Measurements from ENCODE around the gene TMEM18. TPM values are rescaled to one million over a fixed set of nuclear protein-coding genes. Genes with fewer than 3 reads are reported as not detected.

TMEM18 gene
- total and polyA plus RNA-seq, 2 donors: 25.0 to 25.6 TPM

- H3K27me3 ChIP-seq (ENCODE audit: control insufficient read depth in 2 of 2, insufficient read depth in 1 of 2, low read length in 1 of 2): no peaks in the 10 kb centered on the region
- no peak overlapping the region for H3K4me3 ChIP-seq (ENCODE audit: low read length in 2 of 2)
- peaks cover 2% of the 10 kb centered on the region in 2 donors for H3K9me3 ChIP-seq (ENCODE audit: control insufficient read depth in 2 of 2, insufficient read depth in 1 of 2, low read length in 1 of 2)
- peak in 1 of 9 donors; percentile 8 for DNase-seq (ENCODE audit: low read depth in 6 of 9, low spot score in 9 of 9)
- H3K4me1 ChIP-seq (ENCODE audit: control insufficient read depth in 2 of 2, insufficient read depth in 2 of 2, low read length in 2 of 2): peaks cover 0 to 2% of the 10 kb centered on the region in 2 donors
- no peak overlapping the region for H3K27ac ChIP-seq (ENCODE audit: low read depth in 1 of 2, low read length in 1 of 2)
- H3K36me3 ChIP-seq (ENCODE audit: control insufficient read depth in 2 of 2, insufficient read depth in 2 of 2, low read length in 1 of 2): no peaks in the 10 kb centered on the region
These were observed 21.6 kb downstream of the TMEM18 start for GRCh38 chr2:655626-656025.

DNA sequence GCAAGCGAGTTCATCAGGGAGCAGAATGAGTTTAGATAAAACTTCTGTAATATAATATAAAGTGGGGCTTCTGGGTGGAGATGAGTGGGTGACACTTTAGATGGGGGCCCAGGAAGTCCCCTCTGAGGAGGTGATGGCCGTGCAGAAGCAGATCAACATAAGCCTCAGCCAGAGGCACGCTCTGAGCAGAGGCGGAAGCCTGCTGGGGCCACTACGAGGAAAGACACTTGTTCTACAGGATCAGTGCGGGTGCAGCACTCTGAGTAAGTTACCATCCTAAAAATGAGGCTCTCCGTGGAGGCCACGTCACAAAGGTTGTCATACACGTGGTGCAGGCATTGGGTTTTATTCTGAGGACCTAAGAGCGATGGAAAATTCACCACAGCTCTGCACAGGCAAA lies 22.3 kb downstream of the TMEM18 start:
- Histone ChIP-seq H3K4me3 (ENCODE audit: low read length in 2 of 2) (no peak overlapping the region), H3K27ac (ENCODE audit: low read depth in 1 of 2, low read length in 1 of 2) (no peak overlapping the region), H3K9me3 (ENCODE audit: control insufficient read depth in 2 of 2, insufficient read depth in 1 of 2, low read length in 1 of 2) (peaks cover 2% of the 10 kb centered on the region in 2 donors), H3K27me3 (ENCODE audit: control insufficient read depth in 2 of 2, insufficient read depth in 1 of 2, low read length in 1 of 2) (no peaks in the 10 kb centered on the region), H3K36me3 (ENCODE audit: control insufficient read depth in 2 of 2, insufficient read depth in 2 of 2, low read length in 1 of 2) (no peaks in the 10 kb centered on the region), H3K4me1 (ENCODE audit: control insufficient read depth in 2 of 2, insufficient read depth in 2 of 2, low read length in 2 of 2) (peaks cover 0 to 2% of the 10 kb centered on the region in 2 donors)
- 91% methylated on average over 10 of the region's 10 CpGs for WGBS
- no peak for DNase-seq (ENCODE audit: low read depth in 6 of 9, low spot score in 9 of 9)

DNA sequence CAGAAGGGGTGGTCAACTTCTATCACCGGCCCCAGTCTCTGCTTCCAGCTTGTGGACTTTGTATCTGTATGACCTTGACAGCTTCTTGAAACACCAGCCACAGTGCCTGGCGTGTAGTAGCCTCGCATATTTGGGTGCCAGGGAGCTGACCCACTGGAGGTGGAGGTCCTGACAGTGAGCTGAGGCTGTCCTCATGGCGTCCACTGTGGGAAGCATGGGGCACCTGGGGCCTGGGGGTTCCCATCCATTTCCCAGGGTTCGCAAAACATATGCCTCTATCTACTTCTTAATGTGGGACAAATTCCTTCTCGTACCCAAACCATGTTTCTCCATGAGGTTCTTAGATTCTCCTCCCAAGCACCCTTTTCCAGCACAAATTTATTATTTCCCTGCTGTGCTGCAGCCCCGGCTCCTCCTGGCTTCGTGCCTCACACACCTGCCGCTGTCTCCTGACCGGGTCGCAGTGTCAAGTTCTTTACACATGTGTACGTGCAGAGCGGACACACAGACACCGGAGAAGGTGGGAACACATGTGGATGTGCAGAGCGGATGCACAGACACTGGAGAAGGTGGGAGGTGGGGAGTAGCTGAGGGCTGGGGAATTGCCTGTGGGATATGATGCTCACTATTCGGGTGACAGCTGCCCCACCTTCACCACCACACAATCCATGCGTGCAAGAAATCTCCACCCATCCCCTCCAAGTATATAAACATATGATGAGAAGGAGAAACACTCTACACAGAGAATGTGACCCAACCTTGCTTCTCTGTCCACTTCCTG lies 23.4 kb downstream of the TMEM18 start:
- WGBS: 95% methylated on average over 17 of the region's 17 CpGs
- Histone ChIP-seq H3K4me1 (ENCODE audit: control insufficient read depth in 2 of 2, insufficient read depth in 2 of 2, low read length in 2 of 2) (peaks cover 0 to 2% of the 10 kb centered on the region in 2 donors), H3K36me3 (ENCODE audit: control insufficient read depth in 2 of 2, insufficient read depth in 2 of 2, low read length in 1 of 2) (no peaks in the 10 kb centered on the region), H3K27me3 (ENCODE audit: control insufficient read depth in 2 of 2, insufficient read depth in 1 of 2, low read length in 1 of 2) (no peaks in the 10 kb centered on the region), H3K27ac (ENCODE audit: low read depth in 1 of 2, low read length in 1 of 2) (no peak overlapping the region), H3K9me3 (ENCODE audit: control insufficient read depth in 2 of 2, insufficient read depth in 1 of 2, low read length in 1 of 2) (peaks cover 2% of the 10 kb centered on the region in 2 donors), H3K4me3 (ENCODE audit: low read length in 2 of 2) (no peak overlapping the region)
- no peak for DNase-seq (ENCODE audit: low read depth in 6 of 9, low spot score in 9 of 9)

- no peak overlapping the region for H3K27ac ChIP-seq (ENCODE audit: low read depth in 1 of 2, low read length in 1 of 2)
- no peak overlapping the region for H3K4me3 ChIP-seq (ENCODE audit: low read length in 2 of 2)
- H3K27me3 ChIP-seq (ENCODE audit: control insufficient read depth in 2 of 2, insufficient read depth in 1 of 2, low read length in 1 of 2): no peaks in the 10 kb centered on the region
- H3K4me1 ChIP-seq (ENCODE audit: control insufficient read depth in 2 of 2, insufficient read depth in 2 of 2, low read length in 2 of 2): peaks cover 0 to 2% of the 10 kb centered on the region in 2 donors
- 85% methylated on average over 6 of the region's 6 CpGs for WGBS
- H3K9me3 ChIP-seq (ENCODE audit: control insufficient read depth in 2 of 2, insufficient read depth in 1 of 2, low read length in 1 of 2): peaks cover 2% of the 10 kb centered on the region in 2 donors
- no peak for DNase-seq (ENCODE audit: low read depth in 6 of 9, low spot score in 9 of 9)
- no peaks in the 10 kb centered on the region for H3K36me3 ChIP-seq (ENCODE audit: control insufficient read depth in 2 of 2, insufficient read depth in 2 of 2, low read length in 1 of 2)
These were observed 24.2 kb downstream of the TMEM18 start for GRCh38 chr2:652881-653480.

GRCh38 chr2:651951-652373 lies 25.2 kb downstream of the TMEM18 start:
- 97% methylated on average over 14 of the region's 14 CpGs for WGBS
- Histone ChIP-seq H3K4me1 (ENCODE audit: control insufficient read depth in 2 of 2, insufficient read depth in 2 of 2, low read length in 2 of 2) (peaks cover 0 to 2% of the 10 kb centered on the region in 2 donors), H3K27me3 (ENCODE audit: control insufficient read depth in 2 of 2, insufficient read depth in 1 of 2, low read length in 1 of 2) (no peaks in the 10 kb centered on the region), H3K9me3 (ENCODE audit: control insufficient read depth in 2 of 2, insufficient read depth in 1 of 2, low read length in 1 of 2) (peaks cover 2% of the 10 kb centered on the region in 2 donors), H3K4me3 (ENCODE audit: low read length in 2 of 2) (no peak overlapping the region), H3K36me3 (ENCODE audit: control insufficient read depth in 2 of 2, insufficient read depth in 2 of 2, low read length in 1 of 2) (no peaks in the 10 kb centered on the region), H3K27ac (ENCODE audit: low read depth in 1 of 2, low read length in 1 of 2) (no peak overlapping the region)
- no peak for DNase-seq (ENCODE audit: low read depth in 6 of 9, low spot score in 9 of 9)

GRCh38 chr2:650343-651310 lies 26.6 kb downstream of the TMEM18 start:
- no peak for DNase-seq (ENCODE audit: low read depth in 6 of 9, low spot score in 9 of 9)
- Histone ChIP-seq H3K36me3 (ENCODE audit: control insufficient read depth in 2 of 2, insufficient read depth in 2 of 2, low read length in 1 of 2) (no peaks in the 10 kb centered on the region), H3K27ac (ENCODE audit: low read depth in 1 of 2, low read length in 1 of 2) (no peak overlapping the region), H3K27me3 (ENCODE audit: control insufficient read depth in 2 of 2, insufficient read depth in 1 of 2, low read length in 1 of 2) (no peaks in the 10 kb centered on the region), H3K4me3 (ENCODE audit: low read length in 2 of 2) (no peak overlapping the region), H3K9me3 (ENCODE audit: control insufficient read depth in 2 of 2, insufficient read depth in 1 of 2, low read length in 1 of 2) (peaks cover 1 to 2% of the 10 kb centered on the region in 2 donors), H3K4me1 (ENCODE audit: control insufficient read depth in 2 of 2, insufficient read depth in 2 of 2, low read length in 2 of 2) (no peaks in the 10 kb centered on the region)
- 94% methylated on average over 25 of the region's 25 CpGs for WGBS

- WGBS: 96% methylated on average over 20 of the region's 20 CpGs
- no peaks in the 10 kb centered on the region for H3K36me3 ChIP-seq (ENCODE audit: control insufficient read depth in 2 of 2, insufficient read depth in 2 of 2, low read length in 1 of 2)
- no peaks in the 10 kb centered on the region for H3K4me1 ChIP-seq (ENCODE audit: control insufficient read depth in 2 of 2, insufficient read depth in 2 of 2, low read length in 2 of 2)
- no peak overlapping the region for H3K4me3 ChIP-seq (ENCODE audit: low read length in 2 of 2)
- H3K9me3 ChIP-seq (ENCODE audit: control insufficient read depth in 2 of 2, insufficient read depth in 1 of 2, low read length in 1 of 2): no peaks in the 10 kb centered on the region
- DNase-seq (ENCODE audit: low read depth in 6 of 9, low spot score in 9 of 9): no peak
- no peak overlapping the region for H3K27ac ChIP-seq (ENCODE audit: low read depth in 1 of 2, low read length in 1 of 2)
- peaks cover 0 to 4% of the 10 kb centered on the region in 2 donors for H3K27me3 ChIP-seq (ENCODE audit: control insufficient read depth in 2 of 2, insufficient read depth in 1 of 2, low read length in 1 of 2)
These were observed 27.5 kb downstream of the TMEM18 start for GRCh38 chr2:649426-650342.
